ENCODE data around the gene PCBP3.

GRCh38 chr21:45863751-45864150 is 220.2 kb downstream of the PCBP3 start:
- no peak for TF ChIP-seq CTCF (IDR thresholded peaks at IDR 0.05; ENCODE audit: low read depth, low read length, missing input control)
- no peak for TF ChIP-seq TAF1 (conservative IDR thresholded peaks at IDR 0.05)
- TF ChIP-seq MAX (IDR thresholded peaks at IDR 0.05) = no peak
- TF ChIP-seq JUND (IDR thresholded peaks at IDR 0.05) = no peak
- no peak for TF ChIP-seq SP1 (IDR thresholded peaks at IDR 0.05)
- TF ChIP-seq REST (IDR thresholded peaks at IDR 0.05) = no peak
- no peak for TF ChIP-seq NR2F2 (IDR thresholded peaks at IDR 0.05)
- TF ChIP-seq RXRA (IDR thresholded peaks at IDR 0.05) = no peak
- no peak for TF ChIP-seq EGR1 (IDR thresholded peaks at IDR 0.05; ENCODE audit: low read depth in 2 of 2)
- TF ChIP-seq HNF4G (IDR thresholded peaks at IDR 0.05) = no peak
- TF ChIP-seq ZBTB33 (IDR thresholded peaks at IDR 0.05) = no peak
